ENCODE results near the gene PRKCE.

Gene PRKCE

DNA sequence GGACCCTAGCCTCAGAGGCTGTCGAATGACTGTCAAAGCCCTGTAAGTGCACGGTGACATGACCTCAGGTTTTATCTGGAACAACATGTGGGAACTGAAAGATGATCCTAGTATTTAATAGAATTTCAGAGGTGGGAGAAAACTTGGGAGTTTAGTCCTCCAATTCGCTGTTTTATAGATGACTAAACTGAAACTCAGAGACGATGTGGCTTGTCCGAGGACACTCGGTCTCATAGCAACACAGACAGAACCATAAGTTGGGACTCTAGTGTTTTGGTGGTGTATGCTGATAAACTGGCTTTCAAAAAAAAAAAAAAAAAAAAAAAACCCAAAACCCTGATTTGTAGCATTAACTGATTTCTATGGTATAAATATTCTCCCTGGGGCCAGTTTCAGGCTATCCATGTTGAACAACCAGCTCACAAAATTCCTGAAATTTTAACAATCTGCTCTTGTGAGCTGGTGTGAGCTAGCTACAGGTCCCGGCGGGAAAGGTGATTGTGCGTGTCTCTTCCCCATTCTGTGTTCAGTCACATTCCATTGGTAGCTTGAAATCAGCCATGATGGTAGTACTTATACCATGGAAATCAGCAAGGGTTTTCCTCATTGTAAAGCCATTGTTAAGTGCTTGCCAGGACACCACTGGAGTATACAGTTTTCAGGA is 450.2 kb downstream of the PRKCE start:
- TF ChIP-seq CTCF (IDR thresholded peaks at IDR 0.05; ENCODE audit: low read depth, low read length, missing control alignments) = no peak
- no peak for DNase-seq (ENCODE audit: low read depth)
- no peak overlapping the region for H3K4me3 ChIP-seq (ENCODE audit: low read depth, low read length)

DNA sequence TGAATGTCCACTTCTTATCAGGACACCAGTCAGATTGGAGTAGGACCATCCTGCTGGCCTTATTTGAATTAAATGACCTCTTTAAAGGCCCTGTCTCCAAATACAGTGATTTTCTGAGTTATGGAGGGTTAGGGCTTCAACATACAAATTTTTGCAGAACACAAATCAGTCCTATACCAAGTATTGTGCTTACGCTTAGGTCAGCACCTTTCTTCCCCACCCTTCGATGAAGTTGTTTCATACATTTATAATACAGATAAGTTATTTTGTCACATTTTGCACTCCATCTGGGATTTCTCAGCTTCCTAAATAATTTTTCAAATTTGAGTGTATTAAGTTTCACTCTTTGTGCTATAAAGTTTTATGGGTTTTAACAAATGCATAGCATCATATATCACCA is 455.2 kb downstream of the PRKCE start:
- no peak overlapping the region for H3K4me3 ChIP-seq (ENCODE audit: low read depth, low read length)
- no peak for DNase-seq (ENCODE audit: low read depth)
- TF ChIP-seq CTCF (IDR thresholded peaks at IDR 0.05; ENCODE audit: low read depth, low read length, missing control alignments) = no peak

DNA sequence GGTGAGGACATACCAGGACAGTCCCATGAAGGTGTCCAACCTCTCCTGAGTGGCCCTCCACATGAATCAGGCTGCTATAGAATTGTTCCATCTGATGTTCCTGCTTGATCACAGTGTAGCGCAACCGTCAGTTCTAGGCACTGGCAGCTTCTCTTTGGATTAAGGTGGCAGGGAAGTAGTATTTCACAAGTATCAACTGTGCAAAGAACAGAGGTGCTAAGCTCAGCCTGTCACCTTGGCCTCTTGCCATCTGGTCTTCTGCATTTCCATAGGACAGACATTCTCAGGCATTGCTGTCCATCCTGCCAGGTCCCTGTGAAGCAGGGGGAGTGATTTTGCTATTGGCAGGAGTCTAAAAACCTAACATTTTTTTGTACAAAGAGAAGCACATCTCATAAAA is 463.5 kb downstream of the PRKCE start:
- DNase-seq (ENCODE audit: low read depth) = no peak
- no peak overlapping the region for H3K4me3 ChIP-seq (ENCODE audit: low read depth, low read length)
- no peak for TF ChIP-seq CTCF (IDR thresholded peaks at IDR 0.05; ENCODE audit: low read depth, low read length, missing control alignments)

DNA sequence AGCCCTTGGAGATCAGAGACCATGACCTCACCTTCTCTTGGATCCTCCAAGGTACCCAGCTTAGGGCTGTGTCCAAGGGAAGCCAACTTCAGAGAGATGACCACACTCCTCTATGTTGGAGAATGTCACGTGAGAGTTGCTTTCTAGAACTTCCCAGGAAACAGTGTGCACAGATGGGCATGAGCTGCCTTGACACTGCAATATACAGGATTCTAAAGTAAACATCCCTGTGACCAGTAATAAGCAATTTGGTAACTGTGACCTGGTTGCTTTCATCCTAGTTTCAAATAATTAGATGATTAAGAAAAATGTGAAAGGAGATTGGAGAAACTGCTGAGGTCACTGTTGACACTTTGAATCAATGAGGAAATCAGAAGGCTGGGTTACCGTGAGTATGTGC is 464.7 kb downstream of the PRKCE start:
- no peak for DNase-seq (ENCODE audit: low read depth)
- H3K4me3 ChIP-seq (ENCODE audit: low read depth, low read length) = no peak overlapping the region
- TF ChIP-seq CTCF (IDR thresholded peaks at IDR 0.05; ENCODE audit: low read depth, low read length, missing control alignments) = no peak

DNA sequence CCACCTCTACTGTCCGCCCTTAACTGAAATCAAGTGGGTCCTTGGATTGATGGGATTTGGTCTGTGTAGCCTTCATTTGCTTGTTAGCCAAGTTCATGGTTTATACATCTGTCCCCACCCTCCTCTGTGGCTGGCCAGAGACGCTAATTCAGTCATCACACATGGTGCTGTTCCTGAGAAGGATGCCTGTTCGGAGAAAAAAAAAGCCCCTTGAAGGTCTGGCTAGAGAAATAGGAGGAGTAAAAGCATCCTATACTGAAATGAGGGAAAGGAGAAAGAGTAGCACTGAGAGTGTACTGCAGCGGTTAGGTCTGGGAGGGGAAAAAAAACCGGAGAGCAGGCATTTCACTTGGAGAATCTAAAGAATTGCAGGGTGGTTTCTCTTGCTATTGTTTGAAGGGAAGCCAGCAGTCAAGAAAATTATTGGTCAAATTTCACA is 465.1 kb downstream of the PRKCE start:
- no peak for TF ChIP-seq CTCF (IDR thresholded peaks at IDR 0.05; ENCODE audit: low read depth, low read length, missing control alignments)
- no peak overlapping the region for H3K4me3 ChIP-seq (ENCODE audit: low read depth, low read length)
- DNase-seq (ENCODE audit: low read depth) = no peak

GRCh38 chr2:46117379-46117778 is 465.9 kb downstream of the PRKCE start:
- TF ChIP-seq CTCF (IDR thresholded peaks at IDR 0.05; ENCODE audit: low read depth, low read length, missing control alignments) = no peak
- DNase-seq (ENCODE audit: low read depth) = no peak
- H3K4me3 ChIP-seq (ENCODE audit: low read depth, low read length) = no peak overlapping the region

DNA sequence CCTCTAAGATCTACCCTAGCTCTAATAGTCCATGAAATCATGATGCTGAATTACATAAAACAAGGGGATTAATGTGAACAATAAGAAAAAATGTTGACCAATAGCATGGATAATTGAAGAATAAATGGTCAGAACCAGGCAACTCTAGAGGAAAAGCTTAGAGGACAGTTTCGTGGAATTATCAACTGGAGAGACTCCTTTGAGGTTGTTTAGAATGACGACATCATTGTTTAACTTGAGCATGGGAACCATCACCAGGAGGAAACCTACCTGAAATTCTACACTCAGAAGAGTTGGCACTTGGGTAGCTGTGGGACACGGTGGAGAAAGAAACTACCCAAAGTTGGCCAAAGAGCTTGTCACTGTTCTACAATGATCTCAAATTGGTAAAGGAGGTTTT is 466.5 kb downstream of the PRKCE start:
- H3K4me3 ChIP-seq (ENCODE audit: low read depth, low read length) = no peak overlapping the region
- no peak for TF ChIP-seq CTCF (IDR thresholded peaks at IDR 0.05; ENCODE audit: low read depth, low read length, missing control alignments)
- no peak for DNase-seq (ENCODE audit: low read depth)
